PC-3 (cell line): ENCODE results near the gene WNT2B. TPM values are rescaled to one million over a fixed set of nuclear protein-coding genes. Genes with fewer than 3 reads are reported as not detected.

Source experiments
- ATAC-seq: fragments of 200-7000 bp; cut with Tn5 transposase; 2 replicates; pipeline ENCODE4 v1.9.1; 2020; ENCODE audit warnings: mild to moderate bottlenecking, moderate library complexity
- BruUV-seq: library from RNA; stranded (reverse); fragments of 400-500 nt; replicated peaks from 2 replicates; lab custom pipeline; 2021; lab: Mats Ljungman, UMichigan
- CTCF ChIA-PET: fragments of 300-600 bp; sonication (Branson Sonifier 250); formaldehyde crosslinking; loops from one replicate; lab custom pipeline; 2022; ENCODE audit warnings: antibody characterized with exemption; lab: Charles Lee
- POLR2A ChIA-PET: fragments of 300-600 bp; sonication (Branson Sonifier 250); formaldehyde crosslinking; loops from one replicate; lab custom pipeline; 2022; ENCODE audit warnings: antibody characterized with exemption; ENCODE audit not compliant: unreplicated experiment; lab: Charles Lee
- DNase-seq: peaks from one replicate; pipeline ENCODE4 v3.0.0-alpha.2; 2015
- H2AFZ ChIP-seq: fragments of 300-600 bp; sonication (generic); 2 replicates; pipeline ENCODE4 v1.6.0; 2016; ENCODE audit warnings: antibody characterized with exemption, low read length
- H3F3A ChIP-seq: fragments of 300-600 bp; sonication (generic); one replicate; pipeline ENCODE4 v1.6.0; 2017; ENCODE audit warnings: antibody characterized with exemption, low read length, control low read depth, mild to moderate bottlenecking; ENCODE audit not compliant: unreplicated experiment
- H3K27ac ChIP-seq: fragments of 300-600 bp; sonication (generic); 2 replicates; pipeline ENCODE4 v1.5.1; 2016; ENCODE audit warnings: mild to moderate bottlenecking, low read length
- H3K27me3 ChIP-seq: fragments of 300-600 bp; sonication (generic); 2 replicates; pipeline ENCODE4 v1.6.1; 2016; ENCODE audit warnings: low read length, mixed read lengths
- H3K36me3 ChIP-seq: fragments of 300-600 bp; sonication (generic); 2 replicates; pipeline ENCODE4 v1.6.1; 2016; ENCODE audit warnings: low read depth, mixed run types, low read length, mixed read lengths
- H3K4me1 ChIP-seq: fragments of 300-600 bp; sonication (generic); 2 replicates; pipeline ENCODE4 v1.5.1; 2016; ENCODE audit warnings: low read length; ENCODE audit not compliant: insufficient read depth
- H3K4me2 ChIP-seq: fragments of 300-600 bp; sonication (generic); 2 replicates; pipeline ENCODE4 v1.6.0; 2016; ENCODE audit warnings: low read length
- H3K4me3 ChIP-seq: fragments of 300-600 bp; sonication (generic); 2 replicates; pipeline ENCODE4 v1.5.1; 2016; ENCODE audit warnings: mild to moderate bottlenecking, low read length, mixed read lengths
- H3K79me2 ChIP-seq: fragments of 300-600 bp; sonication (generic); 2 replicates; pipeline ENCODE4 v1.6.1; 2017; ENCODE audit warnings: low read length, mixed read lengths
- H3K9ac ChIP-seq: fragments of 300-600 bp; sonication (generic); 2 replicates; pipeline ENCODE4 v1.6.0; 2016; ENCODE audit warnings: mild to moderate bottlenecking, low read length
- H3K9me2 ChIP-seq: fragments of 300-600 bp; sonication (generic); replicated peaks from 2 replicates; pipeline ENCODE4 v1.6.1; 2016; ENCODE audit warnings: mixed run types, low read length, mixed read lengths
- H3K9me3 ChIP-seq: fragments of 300-600 bp; sonication (generic); 2 replicates; pipeline ENCODE4 v1.6.1; 2016; ENCODE audit warnings: low read length, mixed read lengths
- H4K20me1 ChIP-seq: fragments of 300-600 bp; sonication (generic); 2 replicates; pipeline ENCODE4 v1.6.1; 2016; ENCODE audit warnings: low read length, mixed read lengths
- CTCF ChIP-seq: fragments of 300-600 bp; sonication (generic); conservative IDR thresholded peaks from 2 replicates; pipeline ENCODE4 v1.5.1; 2017; ENCODE audit warnings: antibody characterized with exemption, low read depth, mild to moderate bottlenecking, low read length
- EZH2 ChIP-seq: fragments of 300-600 bp; sonication (generic); IDR thresholded peaks from one replicate; pipeline ENCODE4 v1.6.1; 2017; ENCODE audit warnings: antibody characterized with exemption, mild to moderate bottlenecking, low read length; ENCODE audit not compliant: unreplicated experiment
- EZH2phosphoT487 ChIP-seq: fragments of 300-600 bp; sonication (generic); IDR thresholded peaks from 2 replicates; pipeline ENCODE4 v1.6.1; 2018; ENCODE audit warnings: mild to moderate bottlenecking, antibody characterized with exemption, low read length, borderline replicate concordance
- intact Hi-C: fragments of 100-400 bp; cut with micrococcal nuclease; formaldehyde crosslinking; loops from 2 replicates; pipeline ENCODE4 v1.9.0; 2023
- total RNA-seq: library from RNA; depleted of rRNA; stranded (reverse); fragments of >200 nt; gene quantifications from 2 replicates; pipeline ENCODE4 v1.2.3, GENCODE V29; 2014

WNT2B gene
- total RNA-seq, 1 experiment from 2014 or later, result 0.55 TPM

DNA sequence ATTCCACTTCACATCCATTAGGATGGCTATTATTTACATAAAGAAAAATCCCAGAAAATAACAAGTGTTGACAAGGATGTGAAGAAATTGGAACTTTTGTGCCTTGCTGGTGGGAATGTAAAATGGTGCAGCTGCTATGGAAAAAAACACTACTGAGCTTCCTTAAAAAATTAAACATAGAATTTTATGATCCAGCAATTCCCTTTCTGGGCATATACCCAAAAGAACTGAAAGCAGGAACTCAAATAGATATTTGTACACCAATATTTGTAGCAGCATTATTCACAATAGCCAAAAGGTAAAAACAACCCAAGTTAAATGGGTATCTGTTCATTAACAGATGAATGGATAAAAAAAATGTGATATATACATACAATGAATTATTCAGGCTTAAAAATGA is 45.6 kb downstream of the WNT2B start:
- H3K9me2 ChIP-seq, result no peaks in the 10 kb centered on the region
- no peak overlapping the region for H3K4me3 ChIP-seq
- no peaks in the 10 kb centered on the region for H3K36me3 ChIP-seq
- no peak overlapping the region for H3K9ac ChIP-seq
- no peaks in the 10 kb centered on the region for H3K27me3 ChIP-seq
- DNase-seq (no peak), ATAC-seq (no peak)
- no peak overlapping the region for H2AFZ ChIP-seq
- no peaks in the 10 kb centered on the region for H3K9me3 ChIP-seq
- ChIA-PET POLR2A (no interaction called here), CTCF (no interaction called here)
- no peaks in the 10 kb centered on the region for H3K79me2 ChIP-seq
- no peak for TF ChIP-seq CTCF
- TF ChIP-seq EZH2, result no peak
- no peak for TF ChIP-seq EZH2phosphoT487
- no peaks in the 10 kb centered on the region for H3F3A ChIP-seq
- intact Hi-C loops, result no loop called here
- H3K4me1 ChIP-seq, result no peaks in the 10 kb centered on the region
- no TSS peak for BruUV-seq
- no peaks in the 10 kb centered on the region for H4K20me1 ChIP-seq
- no peak overlapping the region for H3K27ac ChIP-seq
- no peak overlapping the region for H3K4me2 ChIP-seq

DNA sequence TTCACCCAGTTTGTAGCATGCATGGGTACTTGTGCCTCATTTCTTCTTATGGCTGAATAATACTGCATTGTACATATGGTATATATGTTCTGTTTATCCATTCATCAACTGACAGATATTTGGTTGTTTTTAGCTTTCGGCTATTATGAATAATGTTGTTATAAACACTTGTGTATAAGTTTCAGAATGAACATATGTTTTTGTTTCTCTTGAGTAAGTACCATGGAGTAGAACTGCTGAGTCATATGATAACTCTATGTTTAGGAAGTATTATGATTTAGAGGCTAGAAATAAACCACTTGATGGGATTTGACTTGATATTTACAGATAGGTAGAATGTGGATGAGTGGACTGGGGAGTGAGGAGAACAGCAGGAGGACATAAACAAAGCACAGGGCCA is 48.6 kb downstream of the WNT2B start:
- H3K4me3 ChIP-seq, result no peak overlapping the region
- no peaks in the 10 kb centered on the region for H3K9me2 ChIP-seq
- no peak overlapping the region for H3K27ac ChIP-seq
- H3F3A ChIP-seq, result no peaks in the 10 kb centered on the region
- no peaks in the 10 kb centered on the region for H3K4me1 ChIP-seq
- no peaks in the 10 kb centered on the region for H3K9me3 ChIP-seq
- H3K36me3 ChIP-seq, result no peaks in the 10 kb centered on the region
- no peak overlapping the region for H3K4me2 ChIP-seq
- intact Hi-C loops, result no loop called here
- no TSS peak for BruUV-seq
- TF ChIP-seq CTCF (no peak), EZH2 (no peak), EZH2phosphoT487 (no peak)
- POLR2A ChIA-PET, result no interaction called here
- H3K9ac ChIP-seq, result no peak overlapping the region
- H4K20me1 ChIP-seq, result no peaks in the 10 kb centered on the region
- CTCF ChIA-PET, result no interaction called here
- H2AFZ ChIP-seq, result no peak overlapping the region
- ATAC-seq (no peak), DNase-seq (no peak)
- H3K27me3 ChIP-seq, result no peaks in the 10 kb centered on the region
- no peaks in the 10 kb centered on the region for H3K79me2 ChIP-seq

DNA sequence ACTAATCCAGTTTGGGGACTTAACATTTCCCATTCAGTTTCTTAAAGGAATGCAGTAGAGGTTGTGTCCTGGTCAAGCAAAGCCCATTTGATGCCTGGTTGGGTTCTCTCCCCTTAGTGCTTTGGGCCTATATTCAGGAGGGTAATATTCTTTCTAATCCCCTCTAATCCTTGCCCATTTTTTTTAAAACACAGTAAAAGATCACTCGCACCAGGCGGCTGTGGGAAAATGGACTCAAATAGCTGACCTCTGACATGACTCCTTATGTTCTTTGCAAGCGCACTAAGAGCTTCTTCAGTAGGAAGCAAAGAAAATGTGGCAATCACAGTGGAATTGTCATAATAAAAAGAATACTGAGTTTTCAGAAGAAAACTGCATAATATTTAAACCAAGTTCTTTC is 49.9 kb downstream of the WNT2B start:
- Histone ChIP-seq H3K27ac (no peak overlapping the region), H3F3A (no peaks in the 10 kb centered on the region), H3K9me2 (no peaks in the 10 kb centered on the region), H3K4me2 (no peak overlapping the region), H3K9ac (no peak overlapping the region), H3K27me3 (no peaks in the 10 kb centered on the region), H3K79me2 (no peaks in the 10 kb centered on the region), H4K20me1 (no peaks in the 10 kb centered on the region), H3K36me3 (no peaks in the 10 kb centered on the region), H3K4me1 (no peaks in the 10 kb centered on the region), H2AFZ (no peak overlapping the region), H3K9me3 (no peaks in the 10 kb centered on the region), H3K4me3 (no peak overlapping the region)
- no peak for ATAC-seq
- intact Hi-C loops, result no loop called here
- no TSS peak for BruUV-seq
- ChIA-PET CTCF (no interaction called here), POLR2A (no interaction called here)
- DNase-seq, result no peak
- no peak for TF ChIP-seq EZH2phosphoT487
- no peak for TF ChIP-seq EZH2
- TF ChIP-seq CTCF, result no peak
